ENCODE data around the gene SPR.

SPR gene

DNA sequence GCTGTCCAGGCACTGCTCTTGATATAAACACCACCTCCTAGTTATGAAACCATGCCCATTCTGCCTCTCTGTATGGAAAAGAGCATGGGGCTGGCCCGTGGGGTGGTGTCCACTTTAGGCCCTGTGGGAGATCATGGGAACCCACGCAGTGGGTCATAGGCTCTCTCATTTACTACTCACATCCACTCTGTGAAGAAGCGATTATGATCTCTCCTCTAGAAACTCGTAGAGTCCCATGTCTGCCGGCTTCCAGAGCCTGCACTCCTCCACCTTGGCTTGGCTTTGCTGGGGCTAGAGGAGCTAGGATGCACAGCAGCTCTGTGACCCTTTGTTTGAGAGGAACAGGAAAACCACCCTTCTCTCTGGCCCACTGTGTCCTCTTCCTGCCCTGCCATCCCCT is 46.0 kb downstream of the SPR start:
- no peak for DNase-seq

- no peak for DNase-seq
Observed at GRCh38 chr2:72933646-72934151, 46.5 kb downstream of the SPR start.

GRCh38 chr2:72934683-72935610 is 47.7 kb downstream of the SPR start:
- no peak for DNase-seq

GRCh38 chr2:72935611-72935957 is 48.4 kb downstream of the SPR start:
- no peak for DNase-seq

- no peak for DNase-seq
Observed at GRCh38 chr2:72936660-72937355, 49.6 kb downstream of the SPR start.

DNA sequence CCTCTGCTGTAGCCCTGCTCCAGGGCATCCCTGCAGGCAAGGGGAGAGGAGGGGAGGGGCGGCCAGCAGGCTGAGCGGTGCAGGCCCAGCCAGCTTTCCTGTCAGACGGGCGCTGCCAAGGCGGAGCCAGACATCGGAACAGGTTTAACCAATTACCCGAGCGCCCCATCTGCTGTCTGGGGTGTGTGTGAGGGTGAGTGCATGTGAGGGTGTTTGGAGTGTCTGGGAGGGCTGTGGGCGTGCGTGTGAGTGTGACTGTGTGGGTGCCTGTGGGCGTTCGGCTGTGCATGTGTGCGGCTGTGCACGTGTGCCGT is 50.1 kb downstream of the SPR start:
- DNase-seq = no peak

DNA sequence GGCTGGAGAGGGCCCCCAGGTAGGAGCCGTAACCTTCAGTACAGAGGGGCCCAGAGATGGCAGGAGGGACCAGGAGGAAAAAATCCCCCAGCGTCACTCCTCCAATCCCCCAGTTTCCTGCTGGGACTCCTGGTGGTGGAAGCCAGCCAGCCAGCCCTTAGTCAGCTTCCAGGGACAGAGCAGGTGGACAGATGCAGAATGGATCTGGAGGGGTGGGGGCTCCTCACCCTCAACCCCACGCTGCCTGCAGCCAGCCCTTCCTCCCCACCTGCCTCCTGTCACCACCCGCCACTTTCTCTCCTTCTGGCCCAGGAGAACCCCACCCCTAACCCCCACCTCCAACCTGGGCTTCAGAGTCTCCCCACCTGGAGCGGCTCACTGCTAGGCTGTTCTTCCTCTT is 51.2 kb downstream of the SPR start:
- DNase-seq = no peak

DNA sequence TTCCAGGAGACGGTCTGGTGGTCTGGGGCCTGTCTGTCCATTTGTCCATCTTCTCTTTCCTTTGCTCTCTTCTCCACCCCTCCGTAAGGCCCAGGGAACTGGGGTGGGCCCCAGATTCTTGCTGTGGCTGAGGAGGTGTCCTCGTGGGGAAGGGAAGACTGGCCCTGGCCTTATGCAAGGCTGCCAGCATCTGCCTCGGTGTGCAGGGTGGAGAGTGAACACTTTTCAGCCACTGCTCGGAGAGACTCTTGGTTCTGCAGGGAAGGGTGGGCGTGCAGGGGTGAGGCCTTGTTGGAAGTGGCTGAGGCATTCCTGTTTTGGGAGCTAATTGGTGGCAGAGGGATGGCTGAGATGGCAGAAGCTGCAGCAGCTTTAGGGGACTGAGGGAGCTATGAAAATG is 53.2 kb downstream of the SPR start:
- DNase-seq = no peak

- DNase-seq = no peak
Observed at GRCh38 chr2:72940786-72941185, 53.6 kb downstream of the SPR start.

Data from stimulated activated naive CD4-positive, alpha-beta T cell treated with Interleukin-2 at 50 U/mL for 16 hours (primary cell).